Right lobe of liver (tissue), 6 donors: ENCODE results near the gene EPN1. TPM values are rescaled to one million over a fixed set of nuclear protein-coding genes. Genes with fewer than 3 reads are reported as not detected.

Source experiments
- ATAC-seq, 4 donors: fragments of 200-7000 bp; cut with Tn5 transposase; one replicate each; pipeline ENCODE4 v1.9.1; 2020; ENCODE audit warnings: mild to moderate bottlenecking in 4 of 4, moderate library complexity in 4 of 4
- DNase-seq, 3 donors: peaks; one replicate each; pipeline ENCODE4 v3.0.0-alpha.2; 2020
- H3K27ac ChIP-seq, 3 donors: fragments of 200-600 bp; one replicate each; pipeline ENCODE4 v1.8.0; 2022
- H3K27me3 ChIP-seq, 2 donors: fragments of 200-600 bp; one replicate each; pipeline ENCODE4 v1.8.0; 2022
- H3K36me3 ChIP-seq, 4 donors: fragments of 200-600 bp; sonication (generic) in 1 of 4; one replicate each; pipeline versions ENCODE4 v1.5.1 to v1.8.0; 2017 to 2022; ENCODE audit warnings: control low read depth in 1 of 4
- H3K4me1 ChIP-seq, 4 donors: fragments of 200-600 bp; sonication (generic) in 1 of 4; one replicate each; pipeline versions ENCODE4 v1.5.1 to v1.8.0; 2017 to 2022; ENCODE audit warnings: control low read depth in 1 of 4
- H3K4me3 ChIP-seq, 3 donors: fragments of 200-600 bp; one replicate each; pipeline ENCODE4 v1.8.0; 2022
- H3K9me3 ChIP-seq, 4 donors: fragments of 200-600 bp; sonication (generic) in 1 of 4; one replicate each; pipeline versions ENCODE4 v1.5.1 to v1.8.0; 2017 to 2022; ENCODE audit warnings: control low read depth in 1 of 4
- CTCF ChIP-seq, 4 donors: fragments of 200-600 bp in 3 of 4; fragments of 450-650 bp in 1 of 4; IDR thresholded peaks; one replicate each; pipeline versions ENCODE4 v1.5.1 to v1.8.0; 2016 to 2022; ENCODE audit warnings: antibody characterized with exemption in 4 of 4, mild to moderate bottlenecking in 2 of 4
- POLR2A ChIP-seq: fragments of 450-650 bp; IDR thresholded peaks from one replicate; pipeline ENCODE4 v1.6.1; 2017; ENCODE audit warnings: antibody characterized with exemption, mild to moderate bottlenecking
- WGBS: methylation state at CpG from one replicate; pipeline ENCODE4 v1.1.6; 2018; ENCODE audit warnings: low coverage, low lambda C conversion rate; ENCODE audit not compliant: insufficient coverage; ENCODE audit errors: missing lambda C conversion rate; 5-methylcytosine and 5-hydroxymethylcytosine counted together
- intact Hi-C, 2 donors: fragments of 100-400 bp; cut with DNase I; formaldehyde crosslinking; loops; one replicate each; pipeline versions ENCODE4 v1.11.2 to v1.14.1; 2022
- total RNA-seq, 6 experiments: library from RNA; depleted of rRNA in 2 of 6; stranded (reverse); fragments of >200 nt in 2 of 6; fragmentation: NEBNext Ultra II Directional in 3 of 6; extraction: Animal tissue kit (Norgen Biotek cat#: 25700) in 3 of 6; gene quantifications; one replicate each; pipeline versions ENCODE4 v1.1.0 to v1.2.4, GENCODE V29; 2016 to 2023
- donor health status: DM: no; HTN: yes; CAD: no.
- donor health status: DM: no; HTN: no; CAD: no.
- donor health status: DM: no; HTN: no; CAD: no.
- donor health status: DM: no; HTN: yes; CAD: no.
- donor health status: DM: no; HTN: yes; CAD: no.

The EPN1 gene
- total RNA-seq, 6 experiments from 2014 or later, result 88.9 to 162 (median 107) TPM

- no peak for DNase-seq
- intact Hi-C loops, result no loop called here
- no peak for ATAC-seq
- H3K9me3 ChIP-seq, result no peaks in the 10 kb centered on the region
- H3K27me3 ChIP-seq, result no peaks in the 10 kb centered on the region
- no peak overlapping the region for H3K27ac ChIP-seq
- H3K4me1 ChIP-seq, result peaks cover 0 to 37% (median 24%) of the 10 kb centered on the region in 4 donors
- no peak overlapping the region for H3K4me3 ChIP-seq
- 68% methylated on average over 7 of the region's 15 CpGs for WGBS
- TF ChIP-seq POLR2A (no peak), CTCF (IDR thresholded peaks at IDR 0.05) (no peak)
- H3K36me3 ChIP-seq, result peaks cover 10 to 35% (median 15%) of the 10 kb centered on the region in 4 donors
These were observed 1.1 kb upstream of the EPN1 start for GRCh38 chr19:55673889-55674288.

GRCh38 chr19:55674459-55674840 lies 576 bp upstream of the EPN1 start:
- ATAC-seq (no peak), DNase-seq (no peak)
- Histone ChIP-seq H3K4me3 (peak overlapping the region; percentile 64 to 97 (median 83)), H3K9me3 (no peaks in the 10 kb centered on the region), H3K36me3 (peaks cover 7 to 35% (median 15%) of the 10 kb centered on the region in 4 donors), H3K27ac (peak overlapping the region in 1 of 3 donors; percentile 87), H3K27me3 (no peaks in the 10 kb centered on the region), H3K4me1 (peaks cover 0 to 42% (median 26%) of the 10 kb centered on the region in 4 donors)
- WGBS, result 30% methylated on average over 10 of the region's 17 CpGs
- intact Hi-C loops, result no loop called here
- TF ChIP-seq CTCF (IDR thresholded peaks at IDR 0.05), result no peak
- TF ChIP-seq POLR2A, result no peak

- Histone ChIP-seq H3K4me1 (peaks cover 0 to 44% (median 26%) of the 10 kb centered on the region in 4 donors), H3K9me3 (no peaks in the 10 kb centered on the region), H3K27me3 (no peaks in the 10 kb centered on the region), H3K4me3 (peak overlapping the region; percentile 64 to 97 (median 83)), H3K36me3 (peaks cover 0 to 32% (median 10%) of the 10 kb centered on the region in 4 donors), H3K27ac (peak overlapping the region; percentile 77 to 87 (median 85))
- intact Hi-C loops, result no loop called here
- TF ChIP-seq CTCF (IDR thresholded peaks at IDR 0.05) (no peak), POLR2A (no peak)
- WGBS, result 2% methylated on average over 16 of the region's 16 CpGs
- ATAC-seq (no peak), DNase-seq (no peak)
These were observed 782 bp downstream of the EPN1 start for GRCh38 chr19:55675661-55676354.

- H3K27me3 ChIP-seq, result no peaks in the 10 kb centered on the region
- H3K4me3 ChIP-seq, result peak overlapping the region; percentile 64 to 97 (median 83)
- peak overlapping the region in 2 of 3 donors; percentile 29 to 77 for H3K27ac ChIP-seq
- H3K36me3 ChIP-seq, result peaks cover 0 to 36% (median 10%) of the 10 kb centered on the region in 4 donors
- H3K9me3 ChIP-seq, result no peaks in the 10 kb centered on the region
- 14% methylated on average over 4 of the region's 5 CpGs for WGBS
- DNase-seq (peak in 1 of 3 donors; percentile 76), ATAC-seq (peak in 3 of 4 donors; percentile 3 to 34 (median 8))
- no peak for TF ChIP-seq POLR2A
- TF ChIP-seq CTCF (IDR thresholded peaks at IDR 0.05), result peak in 3 of 4 donors; percentile 21 to 39 (median 38)
- intact Hi-C loops, result no loop called here
- peaks cover 0 to 49% (median 26%) of the 10 kb centered on the region in 4 donors for H3K4me1 ChIP-seq
These were observed 1.4 kb downstream of the EPN1 start for GRCh38 chr19:55676383-55676782.
